ENCODE data around the gene MORN1.

DNA sequence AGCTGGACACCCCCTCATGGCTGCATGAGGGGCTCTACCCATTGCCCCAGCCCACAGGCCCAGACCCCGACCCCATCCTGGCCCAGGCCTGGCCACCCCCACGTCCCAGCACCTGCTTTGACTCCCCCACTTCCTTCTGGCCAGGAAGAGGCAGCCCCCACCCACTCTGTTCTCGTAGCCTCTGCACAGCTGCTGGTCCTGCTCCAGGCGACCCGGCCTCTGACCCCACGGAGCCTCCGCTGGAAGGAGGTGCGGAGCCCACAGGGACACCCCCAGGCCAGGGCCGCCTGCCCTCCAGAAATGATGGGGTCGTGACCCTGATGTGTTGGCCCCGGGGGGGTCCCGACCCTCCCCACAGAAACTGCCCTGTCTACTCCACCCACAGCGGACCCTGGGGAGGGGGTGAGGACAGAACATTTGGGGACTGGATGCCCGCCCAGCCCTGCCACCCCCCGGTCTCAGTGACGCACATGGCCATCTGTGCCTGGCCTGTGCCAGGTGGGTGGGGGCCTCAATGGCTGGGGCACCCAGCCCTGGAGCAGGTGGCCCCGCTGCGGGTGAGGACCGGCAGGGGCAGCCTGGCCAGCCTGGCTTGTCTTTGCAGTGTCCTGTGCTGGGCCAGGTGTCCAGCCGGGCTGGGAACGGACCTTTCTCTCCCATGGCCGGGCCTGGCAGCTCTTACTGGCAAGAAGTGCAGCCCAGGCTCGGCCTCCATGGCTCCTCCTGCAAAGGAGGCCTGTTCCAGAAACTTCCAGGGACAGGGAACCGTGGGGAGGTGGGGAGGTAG, 78.6 kb downstream of the MORN1 start:
- TF ChIP-seq, protein P1, sequence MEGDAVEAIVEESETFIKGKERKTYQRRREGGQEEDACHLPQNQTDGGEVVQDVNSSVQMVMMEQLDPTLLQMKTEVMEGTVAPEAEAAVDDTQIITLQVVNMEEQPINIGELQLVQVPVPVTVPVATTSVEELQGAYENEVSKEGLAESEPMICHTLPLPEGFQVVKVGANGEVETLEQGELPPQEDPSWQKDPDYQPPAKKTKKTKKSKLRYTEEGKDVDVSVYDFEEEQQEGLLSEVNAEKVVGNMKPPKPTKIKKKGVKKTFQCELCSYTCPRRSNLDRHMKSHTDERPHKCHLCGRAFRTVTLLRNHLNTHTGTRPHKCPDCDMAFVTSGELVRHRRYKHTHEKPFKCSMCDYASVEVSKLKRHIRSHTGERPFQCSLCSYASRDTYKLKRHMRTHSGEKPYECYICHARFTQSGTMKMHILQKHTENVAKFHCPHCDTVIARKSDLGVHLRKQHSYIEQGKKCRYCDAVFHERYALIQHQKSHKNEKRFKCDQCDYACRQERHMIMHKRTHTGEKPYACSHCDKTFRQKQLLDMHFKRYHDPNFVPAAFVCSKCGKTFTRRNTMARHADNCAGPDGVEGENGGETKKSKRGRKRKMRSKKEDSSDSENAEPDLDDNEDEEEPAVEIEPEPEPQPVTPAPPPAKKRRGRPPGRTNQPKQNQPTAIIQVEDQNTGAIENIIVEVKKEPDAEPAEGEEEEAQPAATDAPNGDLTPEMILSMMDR (IDR thresholded peaks at IDR 0.05): no peak
- TF ChIP-seq POLR2A (IDR thresholded peaks at IDR 0.05): no peak

Data from uterus (tissue), 2 donors.